DND-41 (cell line): ENCODE measurements around the gene TMEM106A.
"Not testable (repeated sequence)": the region's sequence is repeated elsewhere in the genome, so short reads cannot be mapped to it uniquely, and the experiment has no call there.

Source experiments
- ATAC-seq: fragments of 200-7000 bp; cut with Tn5 transposase; 3 replicates; pipeline ENCODE4 v1.9.1; 2021; ENCODE audit warnings: low read depth; ENCODE audit not compliant: insufficient read depth
- DNase-seq: peaks from one replicate; pipeline ENCODE4 v3.0.0-alpha.2; 2020
- H2AFZ ChIP-seq: 2 replicates; pipeline ENCODE4 v1.6.0; 2012; ENCODE audit warnings: low read depth, low read length
- H3K27ac ChIP-seq: 2 replicates; pipeline ENCODE4 v1.5.1; 2012; ENCODE audit warnings: low read length, inconsistent platforms
- H3K27me3 ChIP-seq: fragments of 200-600 bp; sonication (generic); 2 replicates; pipeline ENCODE4 v1.6.0; 2012; ENCODE audit warnings: low read length, mild to moderate bottlenecking, inconsistent platforms; ENCODE audit not compliant: insufficient read depth, poor library complexity
- H3K36me3 ChIP-seq: 2 replicates; pipeline ENCODE4 v1.5.1; 2012; ENCODE audit warnings: low read length, inconsistent platforms; ENCODE audit not compliant: insufficient read depth
- H3K4me1 ChIP-seq: 2 replicates; pipeline ENCODE4 v1.5.1; 2012; ENCODE audit warnings: mild to moderate bottlenecking, low read length; ENCODE audit not compliant: insufficient read depth
- H3K4me2 ChIP-seq: 2 replicates; pipeline ENCODE4 v1.6.0; 2012; ENCODE audit warnings: mild to moderate bottlenecking, moderate library complexity, low read length, inconsistent platforms; ENCODE audit not compliant: insufficient read depth
- H3K4me3 ChIP-seq, 2 experiments: fragments of 200-600 bp in 1 of 2; shearing (Covaris generic) in 1 of 2; 2 replicates each; pipeline ENCODE4 v1.5.1; 2012 to 2016; ENCODE audit warnings: inconsistent platforms in 2 of 2, low read length in 2 of 2, mild to moderate bottlenecking in 2 of 2, low read depth in 1 of 2, moderate library complexity in 1 of 2
- H3K79me2 ChIP-seq: 2 replicates; pipeline ENCODE4 v1.6.0; 2012; ENCODE audit warnings: low read length, inconsistent platforms; ENCODE audit not compliant: insufficient read depth
- H3K9ac ChIP-seq: 2 replicates; pipeline ENCODE4 v1.6.0; 2012; ENCODE audit warnings: low read depth, mild to moderate bottlenecking, inconsistent platforms, low read length, moderate library complexity
- H3K9me3 ChIP-seq: 2 replicates; pipeline ENCODE4 v1.5.1; 2012; ENCODE audit warnings: low read length, moderate library complexity, mild to moderate bottlenecking, inconsistent platforms; ENCODE audit not compliant: insufficient read depth, severe bottlenecking
- H4K20me1 ChIP-seq: 2 replicates; pipeline ENCODE4 v1.6.0; 2012; ENCODE audit warnings: low read length; ENCODE audit not compliant: insufficient read depth

The TMEM106A gene

GRCh38 chr17:43231205-43232020 lies 19.7 kb downstream of the TMEM106A start:
- not testable (repeated sequence) for H3K4me1 ChIP-seq, H4K20me1 ChIP-seq, H3K27me3 ChIP-seq, H3K36me3 ChIP-seq, ATAC-seq, H3K79me2 ChIP-seq, H2AFZ ChIP-seq, H3K27ac ChIP-seq, H3K9me3 ChIP-seq, H3K4me2 ChIP-seq, H3K4me3 ChIP-seq, H3K9ac ChIP-seq
- DNase-seq, result peak; percentile 2

GRCh38 chr17:43232021-43232699 lies 20.5 kb downstream of the TMEM106A start:
- not testable (repeated sequence) for ATAC-seq, H3K4me2 ChIP-seq

GRCh38 chr17:43233263-43233662 lies 21.6 kb downstream of the TMEM106A start:
- H3K4me2 ChIP-seq, H3K9me3 ChIP-seq: not testable (repeated sequence)

More at GRCh38 chr17:43232021-43232699, 20.5 kb downstream of the TMEM106A start:
- peak; percentile 21 for DNase-seq
- not testable (repeated sequence) for H3K27me3 ChIP-seq, H4K20me1 ChIP-seq, H2AFZ ChIP-seq, H3K4me3 ChIP-seq, H3K4me1 ChIP-seq, H3K36me3 ChIP-seq, H3K9ac ChIP-seq, H3K79me2 ChIP-seq, H3K27ac ChIP-seq, H3K9me3 ChIP-seq

GRCh38 chr17:43233877-43234276 lies 22.2 kb downstream of the TMEM106A start, which contains the start of gene RNU2-1:
TSS of gene RNU2-1 (minus strand) at chr17:43233977.
- H4K20me1 ChIP-seq, H3K79me2 ChIP-seq, H2AFZ ChIP-seq, DNase-seq, H3K4me3 ChIP-seq, H3K4me1 ChIP-seq, H3K4me2 ChIP-seq, H3K36me3 ChIP-seq, ATAC-seq, H3K27me3 ChIP-seq, H3K27ac ChIP-seq, H3K9ac ChIP-seq, H3K9me3 ChIP-seq: not testable (repeated sequence)

More at GRCh38 chr17:43233263-43233662, 21.6 kb downstream of the TMEM106A start:
- H3K79me2 ChIP-seq, H3K27me3 ChIP-seq, H3K4me1 ChIP-seq, H3K36me3 ChIP-seq, H3K27ac ChIP-seq, H3K9ac ChIP-seq, H3K4me3 ChIP-seq, DNase-seq, H2AFZ ChIP-seq, H4K20me1 ChIP-seq, ATAC-seq: not testable (repeated sequence)

GRCh38 chr17:43239597-43239996 lies 27.9 kb downstream of the TMEM106A start:
- H4K20me1 ChIP-seq, H3K9me3 ChIP-seq, H3K4me1 ChIP-seq, H3K79me2 ChIP-seq, H3K36me3 ChIP-seq, H3K4me3 ChIP-seq, H3K27ac ChIP-seq, H3K27me3 ChIP-seq, H3K4me2 ChIP-seq, H3K9ac ChIP-seq, DNase-seq, H2AFZ ChIP-seq: not testable (repeated sequence)
- ATAC-seq, result peak; percentile 56

GRCh38 chr17:43240596-43241352 lies 29.1 kb downstream of the TMEM106A start:
- not testable (repeated sequence) for H3K4me2 ChIP-seq, H2AFZ ChIP-seq, H3K9ac ChIP-seq, H3K9me3 ChIP-seq, H3K4me1 ChIP-seq, H4K20me1 ChIP-seq, H3K27ac ChIP-seq, H3K4me3 ChIP-seq, H3K79me2 ChIP-seq, H3K27me3 ChIP-seq, H3K36me3 ChIP-seq
- ATAC-seq (peak; percentile 55), DNase-seq (peak; percentile 28)

- H3K4me2 ChIP-seq, H4K20me1 ChIP-seq, DNase-seq, H3K27me3 ChIP-seq, H3K36me3 ChIP-seq, H3K27ac ChIP-seq, H3K9me3 ChIP-seq, H3K9ac ChIP-seq, H3K4me3 ChIP-seq, ATAC-seq, H3K79me2 ChIP-seq, H2AFZ ChIP-seq, H3K4me1 ChIP-seq: not testable (repeated sequence)
These were observed 34.8 kb downstream of the TMEM106A start for GRCh38 chr17:43246456-43246855.
